Lower leg skin (tissue), 3 donors: ENCODE measurements around the gene PMPCA.

ENCODE experiments used
- CTCF ChIP-seq, 3 donors: fragments of 450-650 bp; IDR thresholded peaks; one replicate each; pipeline ENCODE4 v1.5.1; 2016; ENCODE audit warnings: antibody characterized with exemption in 3 of 3, mild to moderate bottlenecking in 3 of 3, moderate library complexity in 2 of 3
- POLR2A ChIP-seq, 2 donors: fragments of 450-650 bp; IDR thresholded peaks; one replicate each; pipeline ENCODE4 v1.6.1; 2016 to 2017; ENCODE audit warnings: antibody characterized with exemption in 2 of 2, mild to moderate bottlenecking in 1 of 2, moderate library complexity in 1 of 2

- TF ChIP-seq CTCF (IDR thresholded peaks at IDR 0.05): no peak
- no peak for TF ChIP-seq POLR2A (IDR thresholded peaks at IDR 0.05)
Measured at GRCh38 chr9:136380381-136380780, 30.1 kb upstream of the PMPCA start.
